GM19238 (cell line): ENCODE measurements around the gene CFAP100.

Experiments used
- DNase-seq: peaks from one replicate; pipeline ENCODE4 v3.0.0; 2011; ENCODE audit warnings: low spot score; ENCODE audit not compliant: insufficient read length

Gene CFAP100

DNA sequence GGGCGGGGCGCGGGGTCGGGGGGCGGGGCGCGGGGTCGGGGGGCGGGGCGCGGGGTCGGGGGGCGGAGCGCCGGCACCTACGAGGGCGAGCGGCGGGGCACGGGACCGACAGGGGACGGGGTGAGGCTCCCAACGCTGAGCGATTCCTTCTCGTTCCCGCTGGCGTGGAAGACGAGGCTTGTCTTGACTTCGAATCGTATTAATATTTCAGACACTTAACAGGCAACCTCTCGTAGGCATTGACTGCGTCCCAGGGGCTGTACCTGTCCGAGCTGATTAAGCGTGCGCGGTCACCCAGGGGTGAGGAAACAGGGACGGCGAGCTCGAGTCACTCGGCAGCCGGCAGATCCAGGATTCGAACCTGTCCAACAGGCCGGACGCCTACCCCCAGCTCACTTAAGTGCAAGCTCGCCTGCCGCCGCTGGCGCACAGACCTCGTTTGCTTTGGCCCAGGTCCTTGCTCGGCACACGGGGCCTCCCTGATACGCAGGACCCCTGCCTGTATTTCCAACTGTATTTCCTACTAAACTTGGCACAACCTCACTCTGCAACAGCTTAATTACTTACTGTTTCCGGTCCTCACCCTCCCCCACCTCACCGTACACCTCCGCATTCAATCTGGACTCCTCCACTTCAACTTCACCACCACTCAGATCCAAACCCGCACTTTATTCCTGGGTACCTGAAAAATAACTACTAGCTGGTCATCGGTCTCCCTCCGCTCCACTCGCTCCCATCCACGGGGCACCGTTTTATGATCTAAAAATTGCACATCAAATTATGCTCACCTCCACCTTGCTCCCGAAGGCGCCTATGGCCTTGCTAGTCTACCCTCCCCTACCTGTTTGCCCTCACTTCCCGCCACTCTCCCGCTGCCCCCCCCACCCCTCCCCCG is 81.7 kb downstream of the CFAP100 start:
- DNase-seq = no peak

DNA sequence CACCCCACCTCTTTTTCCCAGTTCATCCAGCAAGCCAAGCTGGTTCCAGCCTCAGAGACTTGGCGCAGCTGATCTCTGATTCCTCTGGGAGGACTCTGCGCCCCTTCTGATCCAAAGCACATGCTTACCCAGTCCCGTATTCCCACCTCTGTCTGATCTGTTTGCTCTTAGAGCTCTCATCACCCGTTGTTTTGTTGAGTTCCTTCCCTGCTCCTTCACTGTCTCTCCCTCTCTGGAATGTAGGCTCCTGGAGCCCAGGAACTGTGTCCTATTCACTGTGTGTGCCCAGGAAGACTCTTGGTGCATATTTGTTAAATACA is 82.3 kb downstream of the CFAP100 start:
- no peak for DNase-seq

DNA sequence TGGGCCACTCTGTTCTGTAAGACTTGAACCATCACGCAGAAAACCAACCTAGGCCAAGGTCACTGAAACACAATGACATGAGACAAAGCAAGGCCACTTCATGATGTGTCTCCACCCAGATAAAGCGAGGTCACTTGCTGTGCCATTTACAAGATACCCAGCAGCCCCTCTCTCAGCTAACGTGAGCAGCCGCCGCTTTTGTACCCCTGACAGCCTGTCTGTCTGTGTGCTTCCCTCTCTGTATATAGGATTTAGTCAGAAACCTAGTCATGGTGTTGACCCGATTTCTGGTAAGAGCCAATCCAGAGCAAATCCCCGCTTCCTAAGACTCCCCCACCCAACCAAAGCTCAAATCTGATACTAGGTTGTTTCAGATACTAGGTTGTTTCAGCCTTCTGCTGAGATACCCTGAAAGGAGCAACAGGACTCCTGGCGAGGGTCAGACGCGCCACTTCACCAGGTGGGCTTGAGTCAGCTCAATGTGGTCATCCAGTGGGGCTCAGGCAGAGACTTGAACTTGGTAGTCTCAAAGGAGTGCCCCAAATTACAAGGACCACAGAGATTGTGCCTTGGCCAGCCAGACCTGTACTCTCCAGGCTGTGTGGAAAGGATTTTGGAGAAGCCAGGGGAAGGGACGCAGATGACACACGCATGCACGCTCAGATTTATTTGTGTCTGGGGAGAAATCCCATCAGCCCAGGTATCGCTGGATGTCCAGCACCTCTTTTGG is 84.0 kb downstream of the CFAP100 start:
- DNase-seq = no peak

DNA sequence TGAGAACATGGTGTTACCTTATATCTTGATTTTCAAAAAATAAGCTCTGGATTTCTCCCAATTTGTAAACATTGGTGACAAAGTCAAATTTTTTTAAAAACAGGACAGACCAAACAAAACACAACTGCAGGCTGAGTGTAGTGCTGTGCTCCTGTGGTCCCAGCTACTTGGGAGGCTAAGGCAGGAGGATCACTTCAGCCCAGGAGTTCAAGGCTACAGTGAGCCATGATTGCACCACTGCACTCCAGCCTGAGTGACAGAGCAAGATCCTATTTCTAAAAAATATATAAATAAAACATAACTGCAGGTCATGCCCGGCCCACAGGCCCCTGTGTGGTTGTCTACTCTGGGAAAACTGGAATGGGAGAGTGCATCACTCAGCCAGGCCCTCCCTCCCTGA is 84.9 kb downstream of the CFAP100 start:
- no peak for DNase-seq

DNA sequence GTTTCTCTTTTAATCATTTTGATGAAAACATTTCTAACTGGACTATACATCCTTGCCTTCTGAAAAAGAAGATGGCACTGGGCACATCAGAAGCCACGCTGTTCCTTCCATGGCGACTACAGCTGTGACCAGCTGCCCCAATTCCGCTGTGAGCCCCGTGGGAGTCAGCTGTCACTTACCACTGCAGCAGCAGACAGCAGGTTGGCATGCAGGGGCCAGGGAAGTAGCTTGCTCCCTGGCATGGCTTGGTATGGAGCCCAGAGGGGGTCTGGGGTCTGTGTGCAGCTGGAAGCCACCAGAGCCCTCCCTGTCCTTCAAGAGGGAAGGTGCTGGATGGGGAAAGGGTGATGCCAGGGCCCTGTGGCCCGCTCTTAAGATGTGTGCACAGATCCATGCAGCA is 85.5 kb downstream of the CFAP100 start:
- no peak for DNase-seq

DNA sequence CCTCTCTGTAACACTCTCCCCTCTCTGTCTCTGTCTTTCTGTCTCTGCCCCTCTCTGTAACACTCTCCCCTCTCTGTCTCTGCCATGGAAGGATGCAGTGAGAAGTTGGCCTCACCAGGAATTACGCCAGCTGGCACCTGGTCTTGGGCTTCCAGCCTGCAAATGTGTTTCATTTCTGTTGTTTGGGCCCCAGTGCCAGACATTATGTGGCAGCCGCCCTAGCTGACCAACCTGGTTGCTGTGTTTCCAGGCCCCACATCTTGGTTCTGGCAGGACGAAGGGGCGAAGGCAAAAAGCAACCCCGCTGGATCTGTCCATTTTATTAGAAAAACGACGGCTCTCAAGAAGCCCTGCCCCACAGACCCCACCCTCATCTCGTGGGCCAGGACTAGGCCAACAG is 86.2 kb downstream of the CFAP100 start:
- DNase-seq = no peak

DNA sequence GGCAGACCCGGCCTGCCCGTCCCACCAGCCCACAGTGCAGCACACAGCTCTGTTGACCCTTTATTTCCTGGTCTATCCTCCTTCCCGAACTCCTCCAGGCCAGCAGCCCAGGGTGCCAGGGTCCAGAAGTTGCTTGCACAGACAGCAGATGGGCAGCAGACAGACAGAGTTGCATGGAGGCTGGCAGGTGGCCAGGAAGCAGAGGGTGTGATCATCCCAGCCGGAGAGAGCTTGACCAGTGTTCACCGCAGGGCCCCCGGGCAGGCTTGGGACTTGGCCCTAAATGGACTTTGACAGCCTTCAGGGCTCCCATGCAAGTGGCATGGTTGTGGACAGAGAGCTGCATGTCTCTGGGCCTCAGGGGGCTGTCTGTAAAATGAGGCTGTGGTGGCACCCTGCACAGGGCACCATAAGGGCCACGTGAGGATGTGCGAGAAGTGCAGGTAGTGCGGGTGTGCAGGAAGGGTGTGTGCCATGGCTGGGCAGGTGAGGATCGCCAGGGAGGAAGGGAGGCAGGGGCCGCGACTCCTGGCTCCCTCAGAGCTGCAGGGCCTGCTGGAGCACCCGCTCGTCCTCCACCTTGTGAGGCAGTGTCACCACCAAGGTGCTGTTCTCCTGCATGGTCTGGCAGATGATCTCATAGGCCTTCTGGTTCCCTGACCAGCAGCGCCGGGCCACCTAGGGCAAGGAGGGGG is 87.2 kb downstream of the CFAP100 start:
- DNase-seq = no peak

DNA sequence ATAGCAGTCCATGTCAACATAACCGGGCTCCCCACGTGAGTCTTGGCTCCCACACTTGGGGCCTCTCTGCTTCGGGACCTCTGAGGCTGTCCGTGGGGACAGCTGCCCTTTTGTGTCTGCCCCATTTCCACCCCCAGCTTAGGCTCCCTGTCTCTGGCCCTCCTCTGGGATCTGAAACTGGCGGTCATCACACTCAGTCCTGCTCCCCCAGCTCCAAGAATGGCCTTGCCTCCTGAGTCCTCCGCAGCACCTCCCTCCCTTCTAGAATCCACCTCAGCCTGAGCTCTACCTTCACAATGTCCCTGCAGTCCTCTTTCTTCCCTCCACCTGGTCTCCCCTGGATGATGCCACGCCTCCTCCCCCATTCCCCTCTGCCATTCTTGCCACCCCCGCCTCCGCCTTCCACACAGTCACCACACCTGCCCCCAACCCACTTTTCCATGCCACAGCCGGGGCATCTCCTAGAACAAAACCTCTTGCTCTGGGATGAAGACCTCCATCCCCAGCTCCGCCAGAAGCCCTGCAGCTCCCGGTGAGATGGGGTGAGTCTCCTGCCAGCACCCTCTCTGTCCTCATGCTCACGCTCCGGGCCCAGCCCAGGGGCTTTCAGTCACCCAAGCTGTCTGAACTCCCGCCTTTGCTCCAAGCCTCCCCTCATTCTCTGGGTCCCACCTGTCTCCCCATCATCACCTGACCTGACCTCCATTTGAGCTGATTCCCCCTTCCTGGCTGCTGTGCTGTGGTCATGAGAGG is 88.0 kb downstream of the CFAP100 start:
- no peak for DNase-seq

DNA sequence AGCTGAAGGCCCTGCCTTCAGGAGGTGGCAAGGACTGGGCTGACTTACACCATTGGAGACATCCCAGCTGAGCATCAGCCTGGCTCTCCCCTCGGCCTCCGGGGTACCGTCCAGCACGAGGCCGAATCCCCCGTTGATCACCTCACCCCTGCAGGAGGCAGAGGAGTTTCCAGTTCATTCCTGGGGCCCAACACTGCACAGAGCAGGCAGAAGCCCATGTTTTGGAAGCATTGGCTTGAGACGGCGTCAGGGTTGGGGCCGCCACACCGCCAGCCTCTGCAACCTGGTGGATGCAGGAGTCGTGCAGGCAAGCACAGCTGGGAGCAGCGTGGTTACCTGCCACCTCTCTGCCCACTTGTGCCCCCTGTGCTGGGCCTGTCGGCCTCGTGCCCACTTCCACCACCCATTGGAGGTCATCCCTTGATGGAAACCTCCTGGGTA is 88.6 kb downstream of the CFAP100 start:
- DNase-seq = no peak

DNA sequence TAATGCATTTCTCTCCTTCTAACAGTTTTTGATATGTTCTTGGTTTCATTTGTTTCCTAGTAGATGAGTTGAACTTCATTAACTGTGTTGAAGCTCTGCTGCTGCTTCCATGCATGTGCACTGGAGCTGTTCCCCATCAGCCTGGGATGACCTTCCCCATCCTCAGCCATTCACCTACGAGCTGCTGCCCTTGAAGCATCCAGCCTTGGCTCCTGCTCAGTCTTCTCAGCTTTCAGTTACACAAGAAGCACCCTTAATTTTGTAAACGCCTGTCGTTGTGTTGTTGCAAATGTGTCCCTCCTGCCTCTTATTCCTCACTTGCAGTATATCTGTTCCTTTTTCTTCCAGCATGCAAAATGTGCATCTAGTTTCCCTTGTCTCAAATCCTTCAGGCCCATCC is 89.4 kb downstream of the CFAP100 start:
- no peak for DNase-seq

DNA sequence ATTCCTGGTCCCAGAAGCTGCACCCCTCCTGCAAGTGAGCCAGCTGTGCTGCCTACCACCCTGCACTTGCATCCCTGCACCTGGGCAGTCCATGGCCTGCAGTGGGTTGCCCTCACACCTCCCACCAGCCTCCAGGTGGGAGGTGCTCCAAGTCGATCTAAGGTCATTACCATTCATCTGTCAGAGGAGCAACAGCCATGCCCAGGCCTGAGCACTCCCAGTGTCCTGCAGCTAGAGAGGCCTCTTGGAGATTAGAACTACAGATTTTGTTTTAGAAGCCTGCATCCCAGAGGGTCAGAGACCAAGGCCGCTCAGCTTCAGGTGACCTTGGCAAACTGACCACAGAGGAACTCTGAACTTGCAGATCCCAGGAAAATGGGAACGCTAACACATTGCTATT is 90.0 kb downstream of the CFAP100 start:
- no peak for DNase-seq

DNA sequence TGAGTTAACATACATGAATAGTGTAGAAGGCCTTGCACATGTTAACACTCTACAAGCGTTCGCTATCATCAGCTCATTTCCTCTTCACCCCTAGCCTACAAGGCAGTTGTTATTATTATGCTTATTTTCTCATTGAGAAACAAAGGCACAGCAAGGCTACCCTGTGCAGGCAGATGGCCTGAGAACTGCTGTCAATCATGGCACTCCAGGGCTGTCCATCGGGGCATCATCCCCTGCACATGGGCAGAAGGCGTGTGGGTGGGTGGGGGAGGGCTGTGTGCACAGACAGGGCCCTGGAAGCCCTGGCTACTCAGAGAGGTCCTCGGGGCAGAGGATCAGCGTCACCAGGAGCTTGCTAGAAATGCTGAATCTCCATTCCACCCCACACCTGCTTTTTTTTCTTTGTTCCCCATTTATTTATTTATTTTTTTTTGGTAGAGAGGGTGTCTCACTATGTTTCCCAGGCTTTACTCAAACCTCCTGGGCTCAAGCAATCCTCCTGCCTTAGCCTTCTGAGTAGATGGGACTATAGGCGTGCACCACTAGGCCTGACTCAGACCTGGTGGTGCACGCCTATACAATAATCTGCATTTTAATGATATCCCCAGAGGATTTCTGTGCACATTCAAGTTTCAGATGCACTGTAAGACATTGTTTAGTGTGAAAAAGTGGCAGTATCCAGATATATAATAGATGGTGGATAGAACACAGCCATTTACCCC is 90.6 kb downstream of the CFAP100 start:
- no peak for DNase-seq

DNA sequence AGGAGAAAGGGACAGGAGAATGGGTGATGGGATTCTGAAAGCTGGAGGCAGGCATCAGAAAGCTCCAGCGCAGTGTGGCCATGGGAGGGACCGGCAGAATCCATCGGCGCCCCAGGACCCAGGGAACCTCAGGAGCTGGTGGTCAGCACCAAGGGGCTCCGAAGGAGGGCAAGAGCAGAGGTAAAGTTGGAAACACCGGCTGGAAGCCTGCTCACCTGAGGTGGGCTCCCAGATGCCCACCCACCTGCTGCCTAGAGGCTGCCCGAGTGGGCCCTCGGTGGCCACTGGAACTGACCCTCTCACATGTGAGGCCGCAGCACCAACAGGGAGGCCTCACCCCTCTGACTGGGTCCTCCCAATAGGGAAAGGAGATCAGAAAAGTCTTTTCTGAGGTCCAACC is 91.2 kb downstream of the CFAP100 start:
- DNase-seq = no peak
